Astrocyte (in vitro differentiated cells and primary cell): ENCODE results near the gene GP1BA. TPM values are rescaled to one million over a fixed set of nuclear protein-coding genes. Genes with fewer than 3 reads are reported as not detected.

Source experiments
- DNase-seq: peaks from one replicate; pipeline ENCODE4 v3.0.0-alpha.2; 2010; ENCODE audit warnings: low read depth
- FAIRE-seq: peaks from 2 replicates; lab custom pipeline; 2011; peaks lifted over from hg19 to GRCh38; lab: Jason Lieb, UNC
- H2AFZ ChIP-seq: 2 replicates; pipeline ENCODE4 v1.6.0; 2012; ENCODE audit warnings: low read depth, low read length, inconsistent platforms
- H3K27ac ChIP-seq: 2 replicates; pipeline ENCODE4 v1.5.1; 2011; ENCODE audit warnings: low read depth, low read length, inconsistent platforms
- H3K27me3 ChIP-seq: 2 replicates; pipeline ENCODE4 v1.6.0; 2011; ENCODE audit warnings: low read length, inconsistent platforms; ENCODE audit not compliant: insufficient read depth
- H3K36me3 ChIP-seq: 2 replicates; pipeline ENCODE4 v1.5.1; 2011; ENCODE audit warnings: low read length, inconsistent platforms; ENCODE audit not compliant: insufficient read depth
- H3K4me1 ChIP-seq: 2 replicates; pipeline ENCODE4 v1.5.1; 2011; ENCODE audit warnings: low read length, inconsistent platforms; ENCODE audit not compliant: insufficient read depth
- H3K4me2 ChIP-seq: 2 replicates; pipeline ENCODE4 v1.6.0; 2012; ENCODE audit warnings: low read length, inconsistent platforms
- H3K4me3 ChIP-seq: 2 replicates; pipeline ENCODE4 v1.5.1; 2011; ENCODE audit warnings: low read depth, mild to moderate bottlenecking, low read length, inconsistent platforms; ENCODE audit not compliant: insufficient read depth
- H3K79me2 ChIP-seq: 2 replicates; pipeline ENCODE4 v1.6.0; 2012; ENCODE audit warnings: mild to moderate bottlenecking, low read length, inconsistent platforms; ENCODE audit not compliant: insufficient read depth
- H3K9ac ChIP-seq: 2 replicates; pipeline ENCODE4 v1.6.0; 2012; ENCODE audit warnings: mild to moderate bottlenecking, low read length, inconsistent platforms
- H3K9me3 ChIP-seq: 2 replicates; pipeline ENCODE4 v1.5.1; 2012; ENCODE audit warnings: low read depth, mild to moderate bottlenecking, low read length, inconsistent platforms; ENCODE audit not compliant: insufficient read depth
- H4K20me1 ChIP-seq: 2 replicates; pipeline ENCODE4 v1.6.0; 2012; ENCODE audit warnings: low read length, inconsistent platforms; ENCODE audit not compliant: insufficient read depth
- H3K27ac Mint-ChIP-seq: one replicate; pipeline ENCODE4 v1.8.0; 2021; ENCODE audit warnings: mild to moderate bottlenecking, mixed read lengths; ENCODE audit not compliant: unreplicated experiment
- H3K27me3 Mint-ChIP-seq: one replicate; pipeline ENCODE4 v1.8.0; 2021; ENCODE audit warnings: low read depth, mixed read lengths; ENCODE audit not compliant: unreplicated experiment
- H3K36me3 Mint-ChIP-seq: one replicate; pipeline ENCODE4 v1.8.0; 2021; ENCODE audit warnings: low read depth, mixed read lengths; ENCODE audit not compliant: unreplicated experiment
- H3K4me1 Mint-ChIP-seq: one replicate; pipeline ENCODE4 v1.8.0; 2021; ENCODE audit warnings: low read depth, mixed read lengths; ENCODE audit not compliant: unreplicated experiment
- H3K4me3 Mint-ChIP-seq: one replicate; pipeline ENCODE4 v1.8.0; 2021; ENCODE audit warnings: mild to moderate bottlenecking, moderate library complexity, mixed read lengths; ENCODE audit not compliant: unreplicated experiment
- H3K9me3 Mint-ChIP-seq: one replicate; pipeline ENCODE4 v1.8.0; 2021; ENCODE audit warnings: mild to moderate bottlenecking, mixed read lengths; ENCODE audit not compliant: unreplicated experiment
- EZH2 ChIP-seq: IDR thresholded peaks from 2 replicates; pipeline ENCODE4 v1.6.1; 2012; ENCODE audit warnings: mild to moderate bottlenecking, low read length, inconsistent platforms; ENCODE audit not compliant: insufficient read depth
- total RNA-seq: library from RNA; stranded (reverse); gene quantifications from 2 replicates; pipeline ENCODE4 v1.2.1, GENCODE V29; 2021
- TF ChIP-seq, protein P1 (sequence below): IDR thresholded peaks from 2 replicates; pipeline ENCODE4 v1.5.1; 2011; ENCODE audit warnings: low read depth, mild to moderate bottlenecking, inconsistent platforms, low read length, moderate library complexity; ENCODE audit not compliant: insufficient read depth

The GP1BA gene
- total RNA-seq, 1 donor from 2014 or later: 0.09 TPM

DNA sequence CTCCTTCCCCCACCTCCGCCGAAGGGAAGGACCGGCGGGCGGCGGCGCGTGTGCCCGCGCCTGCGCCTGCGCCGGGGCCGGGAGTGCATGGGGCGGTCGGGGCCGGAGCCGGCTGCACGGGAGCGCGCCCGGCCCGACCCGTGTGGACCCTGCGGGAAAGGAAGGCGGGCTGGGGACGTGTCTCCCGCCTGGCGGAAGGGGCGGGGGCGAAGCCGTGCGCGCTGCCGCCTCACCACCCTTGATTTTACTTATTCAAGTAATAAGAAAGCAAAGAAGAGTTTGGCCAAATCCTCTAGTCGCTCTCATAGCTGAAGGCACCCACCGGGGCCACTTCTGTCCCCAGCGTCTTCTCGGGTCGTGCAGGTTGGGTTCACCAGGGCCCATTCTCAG, 16.8 kb downstream of the GP1BA start:
- Histone ChIP-seq H3K4me1 (peaks cover 45% of the 10 kb centered on the region), H3K4me3 (peak overlapping the region; percentile 80), H3K27ac (peak overlapping the region; percentile 90), H3K27me3 (no peaks in the 10 kb centered on the region), H4K20me1 (peaks cover 45% of the 10 kb centered on the region), H2AFZ (peak overlapping the region; percentile 57), H3K9me3 (no peaks in the 10 kb centered on the region), H3K79me2 (peaks cover 44% of the 10 kb centered on the region), H3K36me3 (peaks cover 22% of the 10 kb centered on the region), H3K4me2 (peak overlapping the region; percentile 99), H3K9ac (peak overlapping the region; percentile 93)
- no peaks in the 10 kb centered on the region for H3K27me3 Mint-ChIP-seq
- no peaks in the 10 kb centered on the region for H3K9me3 Mint-ChIP-seq
- peak overlapping the region; percentile 93 for H3K4me3 Mint-ChIP-seq
- FAIRE-seq (no peak), DNase-seq (peak; percentile 73)
- no peak for TF ChIP-seq EZH2
- TF ChIP-seq, protein P1, sequence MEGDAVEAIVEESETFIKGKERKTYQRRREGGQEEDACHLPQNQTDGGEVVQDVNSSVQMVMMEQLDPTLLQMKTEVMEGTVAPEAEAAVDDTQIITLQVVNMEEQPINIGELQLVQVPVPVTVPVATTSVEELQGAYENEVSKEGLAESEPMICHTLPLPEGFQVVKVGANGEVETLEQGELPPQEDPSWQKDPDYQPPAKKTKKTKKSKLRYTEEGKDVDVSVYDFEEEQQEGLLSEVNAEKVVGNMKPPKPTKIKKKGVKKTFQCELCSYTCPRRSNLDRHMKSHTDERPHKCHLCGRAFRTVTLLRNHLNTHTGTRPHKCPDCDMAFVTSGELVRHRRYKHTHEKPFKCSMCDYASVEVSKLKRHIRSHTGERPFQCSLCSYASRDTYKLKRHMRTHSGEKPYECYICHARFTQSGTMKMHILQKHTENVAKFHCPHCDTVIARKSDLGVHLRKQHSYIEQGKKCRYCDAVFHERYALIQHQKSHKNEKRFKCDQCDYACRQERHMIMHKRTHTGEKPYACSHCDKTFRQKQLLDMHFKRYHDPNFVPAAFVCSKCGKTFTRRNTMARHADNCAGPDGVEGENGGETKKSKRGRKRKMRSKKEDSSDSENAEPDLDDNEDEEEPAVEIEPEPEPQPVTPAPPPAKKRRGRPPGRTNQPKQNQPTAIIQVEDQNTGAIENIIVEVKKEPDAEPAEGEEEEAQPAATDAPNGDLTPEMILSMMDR: no peak
- peaks cover 22% of the 10 kb centered on the region for H3K36me3 Mint-ChIP-seq
- peak overlapping the region; percentile 97 for H3K27ac Mint-ChIP-seq
- peaks cover 40% of the 10 kb centered on the region for H3K4me1 Mint-ChIP-seq

DNA sequence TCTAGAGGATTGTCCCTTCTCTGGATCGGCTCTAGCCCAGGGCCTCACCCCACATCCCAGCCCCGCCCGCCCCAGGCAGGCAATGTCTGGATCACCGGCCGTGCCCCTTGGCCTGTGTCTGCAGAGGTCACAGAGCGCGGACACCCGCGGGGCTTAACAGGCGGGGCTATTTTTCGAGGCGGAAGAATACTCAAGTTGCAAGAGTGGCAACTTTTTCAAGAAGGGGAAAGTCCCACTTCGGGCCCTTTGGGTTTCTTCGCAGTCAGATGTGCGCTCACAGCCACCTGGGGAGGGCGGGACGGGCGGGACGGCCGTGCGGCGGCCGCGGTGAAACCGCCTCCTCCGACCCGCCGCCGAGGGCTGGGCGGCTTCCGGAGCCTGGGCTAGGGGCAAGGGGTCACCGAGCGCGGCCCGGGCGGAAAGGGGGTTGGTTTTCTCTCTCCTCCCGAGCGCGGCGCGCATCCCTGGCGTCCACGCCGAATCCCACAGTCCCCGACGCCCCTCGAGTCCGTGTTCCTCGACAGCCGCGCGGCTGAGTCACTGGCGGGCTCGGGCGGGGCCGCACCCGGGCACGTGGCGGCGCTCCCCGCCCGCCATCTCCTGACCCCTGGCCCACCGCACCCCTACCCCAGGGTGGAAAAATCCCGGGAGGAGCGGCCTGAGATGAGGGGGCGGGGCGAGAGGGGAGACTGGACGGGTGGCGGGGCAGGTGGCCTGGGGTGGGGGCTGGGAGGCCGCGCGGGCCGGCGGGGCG, 17.4 kb downstream of the GP1BA start:
- Histone ChIP-seq H3K4me2 (peak overlapping the region; percentile 99), H3K36me3 (peaks cover 17% of the 10 kb centered on the region), H3K27me3 (no peaks in the 10 kb centered on the region), H3K27ac (peak overlapping the region; percentile 90), H3K9ac (peak overlapping the region; percentile 93), H3K79me2 (peaks cover 39% of the 10 kb centered on the region), H3K4me1 (peaks cover 42% of the 10 kb centered on the region), H2AFZ (peak overlapping the region; percentile 57), H4K20me1 (peaks cover 39% of the 10 kb centered on the region), H3K4me3 (peak overlapping the region; percentile 80), H3K9me3 (no peaks in the 10 kb centered on the region)
- H3K27ac Mint-ChIP-seq: peak overlapping the region; percentile 88
- FAIRE-seq (no peak), DNase-seq (peak; percentile 59)
- peak overlapping the region; percentile 77 for H3K4me3 Mint-ChIP-seq
- H3K4me1 Mint-ChIP-seq: peaks cover 41% of the 10 kb centered on the region
- no peaks in the 10 kb centered on the region for H3K9me3 Mint-ChIP-seq
- TF ChIP-seq, protein P1: no peak
- TF ChIP-seq EZH2: no peak
- peaks cover 20% of the 10 kb centered on the region for H3K36me3 Mint-ChIP-seq
- no peaks in the 10 kb centered on the region for H3K27me3 Mint-ChIP-seq
